Measurements from ENCODE around the gene LPCAT3. TPM values are rescaled to one million over a fixed set of nuclear protein-coding genes. Genes with fewer than 3 reads are reported as not detected.

Gene LPCAT3
- total RNA-seq, 1 experiment from 2014 or later, result 102 TPM

GRCh38 chr12:6937481-6938352, 80.6 kb downstream of the LPCAT3 start:
- intact Hi-C loops (cut with micrococcal nuclease; ENCODE audit: unreplicated experiment), result loop anchor here (1.0 kb wide), 1 partner anchor 68 kb away; no protein-coding TSS in a partner anchor
- Histone ChIP-seq H3K79me2 (ENCODE audit: low read depth) (peaks cover 14% of the 10 kb centered on the region), H3K9me2 (ENCODE audit: insufficient read depth) (no peaks in the 10 kb centered on the region), H3K27me3 (ENCODE audit: insufficient read depth, low read depth) (no peaks in the 10 kb centered on the region), H3K36me3 (ENCODE audit: low read depth) (peaks cover 18% of the 10 kb centered on the region), H3K4me3 (peak overlapping the region; percentile 62), H2AFZ (peak overlapping the region; percentile 57), H4K20me1 (ENCODE audit: insufficient read depth) (peaks cover 10% of the 10 kb centered on the region; the same call in 1 of the 2 replicates), H3K27ac (peak overlapping the region; percentile 52), H3F3A (ENCODE audit: insufficient read depth, low read depth) (peaks cover 58% of the 10 kb centered on the region), H3K9me3 (ENCODE audit: insufficient read depth, low read depth) (no peaks in the 10 kb centered on the region), H3K4me1 (replicated peaks; ENCODE audit: insufficient read depth) (peaks cover 8% of the 10 kb centered on the region), H3K4me2 (peak overlapping the region; percentile 85)
- DNase-seq, result peak; percentile 92 to 97
- TF ChIP-seq CTCF (conservative IDR thresholded peaks at IDR 0.05) (peak; percentile 98), EZH2 (IDR thresholded peaks at IDR 0.05; ENCODE audit: low read depth) (no peak)
- BruUV-seq (replicated peaks), result TSS peak; percentile 90
- ChIA-PET CTCF (interaction anchor here (0.7 to 1.4 kb wide), 5 partner anchors 11 to 68 kb away, joined by 4 to 12 read pairs (median 5); partner anchors contain the start of gene SPSB2), POLR2A (ENCODE audit: unreplicated experiment) (interaction anchor here (0.6 to 1.0 kb wide), 6 partner anchors 12 to 214 kb away, joined by 3 to 4 read pairs (median 4); partner anchors contain the start of genes COPS7A, SPSB2 and TPI1)

DNA sequence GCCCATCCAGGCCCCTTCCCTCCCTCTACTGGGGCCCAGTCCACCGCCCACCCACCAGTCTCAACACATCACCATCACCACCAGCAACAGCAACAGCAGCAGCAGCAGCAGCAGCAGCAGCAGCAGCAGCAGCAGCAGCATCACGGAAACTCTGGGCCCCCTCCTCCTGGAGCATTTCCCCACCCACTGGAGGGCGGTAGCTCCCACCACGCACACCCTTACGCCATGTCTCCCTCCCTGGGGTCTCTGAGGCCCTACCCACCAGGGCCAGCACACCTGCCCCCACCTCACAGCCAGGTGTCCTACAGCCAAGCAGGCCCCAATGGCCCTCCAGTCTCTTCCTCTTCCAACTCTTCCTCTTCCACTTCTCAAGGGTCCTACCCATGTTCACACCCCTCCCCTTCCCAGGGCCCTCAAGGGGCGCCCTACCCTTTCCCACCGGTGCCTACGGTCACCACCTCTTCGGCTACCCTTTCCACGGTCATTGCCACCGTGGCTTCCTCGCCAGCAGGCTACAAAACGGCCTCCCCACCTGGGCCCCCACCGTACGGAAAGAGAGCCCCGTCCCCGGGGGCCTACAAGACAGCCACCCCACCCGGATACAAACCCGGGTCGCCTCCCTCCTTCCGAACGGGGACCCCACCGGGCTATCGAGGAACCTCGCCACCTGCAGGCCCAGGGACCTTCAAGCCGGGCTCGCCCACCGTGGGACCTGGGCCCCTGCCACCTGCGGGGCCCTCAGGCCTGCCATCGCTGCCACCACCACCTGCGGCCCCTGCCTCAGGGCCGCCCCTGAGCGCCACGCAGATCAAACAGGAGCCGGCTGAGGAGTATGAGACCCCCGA, 81.4 kb downstream of the LPCAT3 start:
- TSS peak; percentile 29 for BruUV-seq (replicated peaks)
- no peaks in the 10 kb centered on the region for H3K9me2 ChIP-seq (ENCODE audit: insufficient read depth)
- H3K4me1 ChIP-seq (replicated peaks; ENCODE audit: insufficient read depth), result peaks cover 8% of the 10 kb centered on the region
- no peaks in the 10 kb centered on the region for H3K27me3 ChIP-seq (ENCODE audit: insufficient read depth, low read depth)
- H3F3A ChIP-seq (ENCODE audit: insufficient read depth, low read depth), result peaks cover 59% of the 10 kb centered on the region
- CTCF ChIA-PET, result interaction anchor here (0.6 kb wide), 1 partner anchor 16 kb away, joined by 3 read pairs; no protein-coding TSS in a partner anchor
- H4K20me1 ChIP-seq (ENCODE audit: insufficient read depth), result peaks cover 18% of the 10 kb centered on the region; the same call in 1 of the 2 replicates
- H3K36me3 ChIP-seq (ENCODE audit: low read depth), result peaks cover 19% of the 10 kb centered on the region
- TF ChIP-seq EZH2 (IDR thresholded peaks at IDR 0.05; ENCODE audit: low read depth) (no peak), CTCF (conservative IDR thresholded peaks at IDR 0.05) (no peak)
- H3K79me2 ChIP-seq (ENCODE audit: low read depth), result peaks cover 23% of the 10 kb centered on the region
- no peak overlapping the region for H3K27ac ChIP-seq
- H3K9me3 ChIP-seq (ENCODE audit: insufficient read depth, low read depth), result no peaks in the 10 kb centered on the region
- H3K4me2 ChIP-seq, result peak overlapping the region; percentile 85
- intact Hi-C loops (cut with micrococcal nuclease; ENCODE audit: unreplicated experiment), result no loop called here
- peak overlapping the region; percentile 62; the same call in 1 of the 2 replicates for H3K4me3 ChIP-seq
- H2AFZ ChIP-seq, result peak overlapping the region; percentile 57; the same call in 1 of the 2 replicates
- no peak for DNase-seq
- POLR2A ChIA-PET (ENCODE audit: unreplicated experiment), result interaction anchor here (0.7 to 0.9 kb wide), 4 partner anchors 11 to 184 kb away, joined by 3 to 14 read pairs (median 7); partner anchors contain the start of gene MLF2

GRCh38 chr12:6936194-6936635, 82.1 kb downstream of the LPCAT3 start:
- Histone ChIP-seq H3K4me2 (no peak overlapping the region), H3K27me3 (ENCODE audit: insufficient read depth, low read depth) (no peaks in the 10 kb centered on the region), H4K20me1 (ENCODE audit: insufficient read depth) (peaks cover 23% of the 10 kb centered on the region; the same call in 1 of the 2 replicates), H3K4me1 (replicated peaks; ENCODE audit: insufficient read depth) (peaks cover 8% of the 10 kb centered on the region), H3K36me3 (ENCODE audit: low read depth) (peaks cover 19% of the 10 kb centered on the region), H3K79me2 (ENCODE audit: low read depth) (peaks cover 29% of the 10 kb centered on the region), H3K27ac (no peak overlapping the region), H3K9me3 (ENCODE audit: insufficient read depth, low read depth) (no peaks in the 10 kb centered on the region), H2AFZ (no peak overlapping the region), H3F3A (ENCODE audit: insufficient read depth, low read depth) (peaks cover 63% of the 10 kb centered on the region), H3K4me3 (no peak overlapping the region), H3K9me2 (ENCODE audit: insufficient read depth) (no peaks in the 10 kb centered on the region)
- intact Hi-C loops (cut with micrococcal nuclease; ENCODE audit: unreplicated experiment), result no loop called here
- BruUV-seq (replicated peaks), result no TSS peak
- POLR2A ChIA-PET (ENCODE audit: unreplicated experiment), result interaction anchor here (0.7 to 0.9 kb wide), 3 partner anchors 12 to 183 kb away, joined by 6 to 14 read pairs (median 8); partner anchors contain the start of gene MLF2
- no peak for TF ChIP-seq EZH2 (IDR thresholded peaks at IDR 0.05; ENCODE audit: low read depth)
- no peak for TF ChIP-seq CTCF (conservative IDR thresholded peaks at IDR 0.05)
- CTCF ChIA-PET, result interaction anchor here (0.6 kb wide), 1 partner anchor 15 kb away, joined by 3 read pairs; no protein-coding TSS in a partner anchor
- DNase-seq, result no peak
